ENCODE results near the gene POLH.
"Not testable (repeated sequence)": the region's sequence is repeated elsewhere in the genome, so short reads cannot be mapped to it uniquely, and the experiment has no call there.

Gene POLH

GRCh38 chr6:43634702-43635303, 58.8 kb downstream of the POLH start:
- DNase-seq = no peak

- peak; percentile 87 for DNase-seq
Measured at GRCh38 chr6:43635387-43636307, 59.7 kb downstream of the POLH start, which contains the start of gene MAD2L1BP. MAD2L1BP (plus strand) TSS chr6:43635840; CDS start chr6:43635876, 36 bp downstream.

GRCh38 chr6:43636308-43636659, 60.3 kb downstream of the POLH start:
- DNase-seq = no peak

- DNase-seq = no peak
Measured at GRCh38 chr6:43639984-43640800, 64.2 kb downstream of the POLH start.

- DNase-seq = no peak
Measured at GRCh38 chr6:43644940-43645612, 69.1 kb downstream of the POLH start, which contains the start of gene RSPH9. RSPH9 (plus strand) TSS chr6:43645036; CDS start chr6:43645099, 63 bp downstream.

- DNase-seq = no peak
Measured at GRCh38 chr6:43645613-43645964, 69.6 kb downstream of the POLH start.

GRCh38 chr6:43647613-43648012, 71.6 kb downstream of the POLH start:
- no peak for DNase-seq

- DNase-seq = no peak
Measured at GRCh38 chr6:43648248-43648647, 72.3 kb downstream of the POLH start.

GRCh38 chr6:43652822-43653221, 76.8 kb downstream of the POLH start:
- DNase-seq = not testable (repeated sequence)

GRCh38 chr6:43657221-43657802, 81.3 kb downstream of the POLH start:
- DNase-seq = no peak

GRCh38 chr6:43658161-43658560, 82.2 kb downstream of the POLH start:
- DNase-seq = no peak

GRCh38 chr6:43662948-43663347, 87.0 kb downstream of the POLH start:
- not testable (repeated sequence) for DNase-seq
